Measurements from ENCODE around the gene UBR1. TPM values are rescaled to one million over a fixed set of nuclear protein-coding genes. Genes with fewer than 3 reads are reported as not detected.

Gene UBR1
- total RNA-seq, 1 donor = 35.5 TPM

DNA sequence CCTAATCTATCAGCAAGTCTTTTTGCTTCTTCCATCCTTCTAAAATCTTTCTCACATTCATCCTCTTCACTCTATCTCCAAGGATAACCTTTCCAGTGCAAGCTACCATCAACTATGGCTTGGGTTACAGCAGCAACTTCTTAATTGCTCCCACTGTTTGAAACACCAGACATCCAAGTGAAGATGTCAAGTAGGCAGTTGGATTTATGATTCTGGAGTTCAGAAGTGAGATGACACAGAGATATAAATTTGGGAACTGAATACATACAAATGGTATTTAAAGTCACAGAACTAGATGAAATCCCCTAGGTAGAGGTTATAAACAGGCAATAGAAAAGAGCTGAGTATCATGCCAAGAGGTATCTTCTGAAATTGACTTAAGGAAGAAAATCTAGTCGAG is 3.7 kb downstream of the UBR1 start:
- TF ChIP-seq, protein P1, sequence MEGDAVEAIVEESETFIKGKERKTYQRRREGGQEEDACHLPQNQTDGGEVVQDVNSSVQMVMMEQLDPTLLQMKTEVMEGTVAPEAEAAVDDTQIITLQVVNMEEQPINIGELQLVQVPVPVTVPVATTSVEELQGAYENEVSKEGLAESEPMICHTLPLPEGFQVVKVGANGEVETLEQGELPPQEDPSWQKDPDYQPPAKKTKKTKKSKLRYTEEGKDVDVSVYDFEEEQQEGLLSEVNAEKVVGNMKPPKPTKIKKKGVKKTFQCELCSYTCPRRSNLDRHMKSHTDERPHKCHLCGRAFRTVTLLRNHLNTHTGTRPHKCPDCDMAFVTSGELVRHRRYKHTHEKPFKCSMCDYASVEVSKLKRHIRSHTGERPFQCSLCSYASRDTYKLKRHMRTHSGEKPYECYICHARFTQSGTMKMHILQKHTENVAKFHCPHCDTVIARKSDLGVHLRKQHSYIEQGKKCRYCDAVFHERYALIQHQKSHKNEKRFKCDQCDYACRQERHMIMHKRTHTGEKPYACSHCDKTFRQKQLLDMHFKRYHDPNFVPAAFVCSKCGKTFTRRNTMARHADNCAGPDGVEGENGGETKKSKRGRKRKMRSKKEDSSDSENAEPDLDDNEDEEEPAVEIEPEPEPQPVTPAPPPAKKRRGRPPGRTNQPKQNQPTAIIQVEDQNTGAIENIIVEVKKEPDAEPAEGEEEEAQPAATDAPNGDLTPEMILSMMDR (IDR thresholded peaks at IDR 0.05; ENCODE audit: extremely low read depth, low read depth, low read length) = no peak
- Histone ChIP-seq H4K20me1 (ENCODE audit: insufficient read depth, low read length) (peaks cover 25% of the 10 kb centered on the region), H3K27me3 (ENCODE audit: insufficient read depth, low read length) (no peaks in the 10 kb centered on the region), H3K4me1 (ENCODE audit: insufficient read depth, low read length) (peaks cover 16% of the 10 kb centered on the region), H3K4me2 (ENCODE audit: insufficient read depth, low read length) (no peak overlapping the region), H2AFZ (ENCODE audit: low read length) (no peak overlapping the region), H3K79me2 (ENCODE audit: insufficient read depth, low read length) (peaks cover 87% of the 10 kb centered on the region), H3K36me3 (ENCODE audit: insufficient read depth, low read length) (peaks cover 21% of the 10 kb centered on the region), H3K9me3 (ENCODE audit: low read depth, low read length) (no peaks in the 10 kb centered on the region), H3K4me3 (ENCODE audit: insufficient read depth, low read length) (no peak overlapping the region), H3K27ac (ENCODE audit: low read depth, low read length) (no peak overlapping the region)
- DNase-seq (ENCODE audit: insufficient read length, low spot score, missing footprints) = no peak

DNA sequence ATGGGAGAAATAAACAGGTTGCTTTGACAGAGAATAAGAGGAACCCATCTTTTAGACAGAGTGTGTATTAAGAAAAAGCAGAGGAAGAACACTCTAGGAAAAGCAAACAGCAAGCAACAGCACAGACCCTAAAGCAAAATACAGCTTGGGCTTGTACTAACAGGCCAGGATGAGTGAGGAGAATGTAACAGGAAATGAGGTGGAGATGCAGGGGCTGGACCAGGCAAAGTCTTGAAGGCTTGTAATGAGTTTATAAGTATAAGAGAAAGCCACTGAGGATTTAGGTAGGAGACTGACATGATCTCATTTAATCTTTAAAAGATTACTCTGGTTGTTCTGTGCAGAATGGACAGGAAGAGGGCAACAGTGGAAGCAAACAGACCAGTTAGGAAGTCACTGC is 4.9 kb downstream of the UBR1 start:
- no peak overlapping the region for H2AFZ ChIP-seq (ENCODE audit: low read length)
- no peak overlapping the region for H3K27ac ChIP-seq (ENCODE audit: low read depth, low read length)
- H3K4me2 ChIP-seq (ENCODE audit: insufficient read depth, low read length) = no peak overlapping the region
- peaks cover 25% of the 10 kb centered on the region for H4K20me1 ChIP-seq (ENCODE audit: insufficient read depth, low read length)
- no peak for DNase-seq (ENCODE audit: insufficient read length, low spot score, missing footprints)
- H3K4me3 ChIP-seq (ENCODE audit: insufficient read depth, low read length) = no peak overlapping the region
- peaks cover 20% of the 10 kb centered on the region for H3K4me1 ChIP-seq (ENCODE audit: insufficient read depth, low read length)
- H3K36me3 ChIP-seq (ENCODE audit: insufficient read depth, low read length) = peaks cover 21% of the 10 kb centered on the region
- no peaks in the 10 kb centered on the region for H3K27me3 ChIP-seq (ENCODE audit: insufficient read depth, low read length)
- TF ChIP-seq, protein P1 (IDR thresholded peaks at IDR 0.05; ENCODE audit: extremely low read depth, low read depth, low read length) = no peak
- H3K9me3 ChIP-seq (ENCODE audit: low read depth, low read length) = no peaks in the 10 kb centered on the region
- peaks cover 93% of the 10 kb centered on the region for H3K79me2 ChIP-seq (ENCODE audit: insufficient read depth, low read length)

DNA sequence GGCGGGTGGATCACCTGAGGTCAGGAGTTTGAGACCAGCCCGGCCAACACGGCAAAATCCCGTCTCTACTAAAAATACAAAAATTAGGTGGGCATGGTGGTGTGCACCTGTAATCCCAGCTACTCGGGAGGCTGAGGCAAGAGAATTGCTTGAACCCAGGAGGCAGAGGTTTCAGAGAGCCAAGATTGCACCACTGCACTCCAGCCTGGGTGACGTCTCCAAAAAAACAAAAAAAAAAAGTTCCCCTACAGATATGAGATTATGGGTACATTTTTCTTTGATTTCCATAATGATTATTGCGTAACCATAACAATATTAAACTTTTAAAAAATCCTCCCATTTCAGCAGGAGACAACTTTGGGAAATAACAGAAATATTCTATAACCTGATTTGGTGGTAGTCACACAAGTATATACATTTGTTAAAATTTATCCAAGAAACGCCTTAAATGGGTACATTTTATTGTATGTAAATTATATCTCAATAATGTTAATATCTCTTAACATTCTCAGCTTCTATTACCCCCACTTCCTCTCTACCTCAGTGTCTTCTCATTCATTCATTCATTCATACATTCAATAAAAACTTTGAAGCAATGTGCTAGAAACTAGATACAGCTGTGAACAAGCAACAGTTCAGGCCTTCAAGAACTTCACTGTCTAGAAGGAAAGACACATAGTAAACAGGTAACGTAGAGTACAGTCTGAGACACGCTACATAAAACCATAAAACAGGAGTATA is 6.6 kb downstream of the UBR1 start:
- no peaks in the 10 kb centered on the region for H3K9me3 ChIP-seq (ENCODE audit: low read depth, low read length)
- no peak for DNase-seq (ENCODE audit: insufficient read length, low spot score, missing footprints)
- TF ChIP-seq, protein P1 (IDR thresholded peaks at IDR 0.05; ENCODE audit: extremely low read depth, low read depth, low read length) = no peak
- H3K4me3 ChIP-seq (ENCODE audit: insufficient read depth, low read length) = no peak overlapping the region
- peaks cover 23% of the 10 kb centered on the region for H3K4me1 ChIP-seq (ENCODE audit: insufficient read depth, low read length)
- H3K4me2 ChIP-seq (ENCODE audit: insufficient read depth, low read length) = no peak overlapping the region
- H3K79me2 ChIP-seq (ENCODE audit: insufficient read depth, low read length) = peaks cover 82% of the 10 kb centered on the region
- H3K27me3 ChIP-seq (ENCODE audit: insufficient read depth, low read length) = no peaks in the 10 kb centered on the region
- peaks cover 32% of the 10 kb centered on the region for H4K20me1 ChIP-seq (ENCODE audit: insufficient read depth, low read length)
- H3K36me3 ChIP-seq (ENCODE audit: insufficient read depth, low read length) = peaks cover 21% of the 10 kb centered on the region
- H2AFZ ChIP-seq (ENCODE audit: low read length) = no peak overlapping the region
- no peak overlapping the region for H3K27ac ChIP-seq (ENCODE audit: low read depth, low read length)

DNA sequence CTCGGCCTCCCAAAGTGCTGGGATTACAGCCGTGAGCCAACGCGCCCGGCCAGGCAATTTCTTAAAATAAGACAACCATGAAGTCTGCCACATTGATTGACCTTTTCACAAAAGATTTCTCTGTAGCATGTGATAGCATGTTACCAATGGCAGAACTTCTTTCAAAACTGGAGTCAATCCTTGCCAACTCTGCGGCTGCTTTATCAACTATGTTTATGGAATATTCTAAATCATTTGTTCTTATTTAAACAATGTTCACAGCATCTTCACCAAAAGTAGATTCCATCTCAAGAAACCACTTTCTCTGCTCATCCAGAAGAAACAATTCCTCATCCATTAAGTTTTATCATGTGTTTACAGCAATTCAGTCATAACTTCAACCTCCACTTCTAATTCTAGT is 9.4 kb downstream of the UBR1 start:
- H3K27me3 ChIP-seq (ENCODE audit: insufficient read depth, low read length) = no peaks in the 10 kb centered on the region
- TF ChIP-seq, protein P1 (IDR thresholded peaks at IDR 0.05; ENCODE audit: extremely low read depth, low read depth, low read length) = no peak
- no peak for DNase-seq (ENCODE audit: insufficient read length, low spot score, missing footprints)
- H4K20me1 ChIP-seq (ENCODE audit: insufficient read depth, low read length) = peaks cover 21% of the 10 kb centered on the region
- H3K4me3 ChIP-seq (ENCODE audit: insufficient read depth, low read length) = no peak overlapping the region
- H3K79me2 ChIP-seq (ENCODE audit: insufficient read depth, low read length) = peaks cover 65% of the 10 kb centered on the region
- peaks cover 27% of the 10 kb centered on the region for H3K4me1 ChIP-seq (ENCODE audit: insufficient read depth, low read length)
- peaks cover 10% of the 10 kb centered on the region for H3K36me3 ChIP-seq (ENCODE audit: insufficient read depth, low read length)
- no peak overlapping the region for H3K4me2 ChIP-seq (ENCODE audit: insufficient read depth, low read length)
- no peak overlapping the region for H2AFZ ChIP-seq (ENCODE audit: low read length)
- no peaks in the 10 kb centered on the region for H3K9me3 ChIP-seq (ENCODE audit: low read depth, low read length)
- H3K27ac ChIP-seq (ENCODE audit: low read depth, low read length) = no peak overlapping the region

Measured in osteoblast (primary cell).